ENCODE results near the gene NPAS3. TPM values are rescaled to one million over a fixed set of nuclear protein-coding genes. Genes with fewer than 3 reads are reported as not detected.

Gene NPAS3
- total RNA-seq, 1 donor from 2014 or later, result 6.1 TPM

DNA sequence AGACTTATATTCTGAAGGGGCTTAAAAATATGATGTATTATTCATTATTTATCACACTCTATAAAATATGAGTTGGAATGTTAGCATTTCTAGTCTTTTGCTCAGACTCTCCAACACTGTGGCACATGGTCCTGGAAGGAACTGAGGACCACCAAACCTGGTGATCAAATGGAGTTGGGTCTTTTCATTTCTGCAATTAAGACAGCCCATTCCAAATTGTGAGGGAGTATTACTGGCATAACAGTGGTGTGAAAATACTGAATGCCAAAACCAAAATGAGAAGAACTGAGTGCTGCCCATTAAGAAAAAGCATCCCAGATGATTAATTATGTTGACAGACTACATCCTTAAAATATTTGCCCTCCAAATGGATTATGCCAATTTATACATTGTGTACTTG lies 90.8 kb downstream of the NPAS3 start:
- H3K4me3 Mint-ChIP-seq (ENCODE audit: low read depth), result no peak overlapping the region
- no peaks in the 10 kb centered on the region for H3K27me3 Mint-ChIP-seq
- no peaks in the 10 kb centered on the region for H3K4me1 Mint-ChIP-seq (ENCODE audit: low read depth)
- H3K27ac Mint-ChIP-seq, result no peak overlapping the region
- no peak for DNase-seq (ENCODE audit: low spot score, unreplicated experiment)
- no peaks in the 10 kb centered on the region for H3K9me3 Mint-ChIP-seq (ENCODE audit: low read depth)
- no peaks in the 10 kb centered on the region for H3K36me3 Mint-ChIP-seq (ENCODE audit: insufficient read depth)
- TF ChIP-seq, protein P1, sequence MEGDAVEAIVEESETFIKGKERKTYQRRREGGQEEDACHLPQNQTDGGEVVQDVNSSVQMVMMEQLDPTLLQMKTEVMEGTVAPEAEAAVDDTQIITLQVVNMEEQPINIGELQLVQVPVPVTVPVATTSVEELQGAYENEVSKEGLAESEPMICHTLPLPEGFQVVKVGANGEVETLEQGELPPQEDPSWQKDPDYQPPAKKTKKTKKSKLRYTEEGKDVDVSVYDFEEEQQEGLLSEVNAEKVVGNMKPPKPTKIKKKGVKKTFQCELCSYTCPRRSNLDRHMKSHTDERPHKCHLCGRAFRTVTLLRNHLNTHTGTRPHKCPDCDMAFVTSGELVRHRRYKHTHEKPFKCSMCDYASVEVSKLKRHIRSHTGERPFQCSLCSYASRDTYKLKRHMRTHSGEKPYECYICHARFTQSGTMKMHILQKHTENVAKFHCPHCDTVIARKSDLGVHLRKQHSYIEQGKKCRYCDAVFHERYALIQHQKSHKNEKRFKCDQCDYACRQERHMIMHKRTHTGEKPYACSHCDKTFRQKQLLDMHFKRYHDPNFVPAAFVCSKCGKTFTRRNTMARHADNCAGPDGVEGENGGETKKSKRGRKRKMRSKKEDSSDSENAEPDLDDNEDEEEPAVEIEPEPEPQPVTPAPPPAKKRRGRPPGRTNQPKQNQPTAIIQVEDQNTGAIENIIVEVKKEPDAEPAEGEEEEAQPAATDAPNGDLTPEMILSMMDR (IDR thresholded peaks at IDR 0.05; ENCODE audit: unreplicated experiment), result no peak

DNA sequence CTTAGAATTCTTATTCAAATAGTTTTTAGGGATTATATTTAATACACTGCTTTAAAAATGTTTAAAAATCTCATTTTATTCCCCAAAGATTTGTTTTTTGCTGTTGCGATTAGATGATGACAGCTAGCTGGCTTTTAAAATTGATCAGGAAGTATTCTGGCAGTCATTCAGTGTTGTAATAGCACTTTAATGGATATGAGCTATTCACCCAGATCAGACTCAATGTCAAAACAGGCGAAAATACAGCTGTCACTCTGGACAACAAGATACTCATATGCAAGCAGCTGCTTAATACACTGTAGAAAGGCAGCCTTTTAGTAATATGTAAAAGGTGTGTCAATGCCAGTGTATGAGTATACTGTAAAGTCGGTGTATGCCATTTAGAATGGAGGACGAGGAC lies 91.7 kb downstream of the NPAS3 start:
- TF ChIP-seq, protein P1 (IDR thresholded peaks at IDR 0.05; ENCODE audit: unreplicated experiment), result no peak
- Mint-ChIP-seq H3K4me3 (ENCODE audit: low read depth) (no peak overlapping the region), H3K27ac (no peak overlapping the region), H3K27me3 (no peaks in the 10 kb centered on the region), H3K9me3 (ENCODE audit: low read depth) (no peaks in the 10 kb centered on the region), H3K4me1 (ENCODE audit: low read depth) (no peaks in the 10 kb centered on the region), H3K36me3 (ENCODE audit: insufficient read depth) (no peaks in the 10 kb centered on the region)
- DNase-seq (ENCODE audit: low spot score, unreplicated experiment), result no peak

DNA sequence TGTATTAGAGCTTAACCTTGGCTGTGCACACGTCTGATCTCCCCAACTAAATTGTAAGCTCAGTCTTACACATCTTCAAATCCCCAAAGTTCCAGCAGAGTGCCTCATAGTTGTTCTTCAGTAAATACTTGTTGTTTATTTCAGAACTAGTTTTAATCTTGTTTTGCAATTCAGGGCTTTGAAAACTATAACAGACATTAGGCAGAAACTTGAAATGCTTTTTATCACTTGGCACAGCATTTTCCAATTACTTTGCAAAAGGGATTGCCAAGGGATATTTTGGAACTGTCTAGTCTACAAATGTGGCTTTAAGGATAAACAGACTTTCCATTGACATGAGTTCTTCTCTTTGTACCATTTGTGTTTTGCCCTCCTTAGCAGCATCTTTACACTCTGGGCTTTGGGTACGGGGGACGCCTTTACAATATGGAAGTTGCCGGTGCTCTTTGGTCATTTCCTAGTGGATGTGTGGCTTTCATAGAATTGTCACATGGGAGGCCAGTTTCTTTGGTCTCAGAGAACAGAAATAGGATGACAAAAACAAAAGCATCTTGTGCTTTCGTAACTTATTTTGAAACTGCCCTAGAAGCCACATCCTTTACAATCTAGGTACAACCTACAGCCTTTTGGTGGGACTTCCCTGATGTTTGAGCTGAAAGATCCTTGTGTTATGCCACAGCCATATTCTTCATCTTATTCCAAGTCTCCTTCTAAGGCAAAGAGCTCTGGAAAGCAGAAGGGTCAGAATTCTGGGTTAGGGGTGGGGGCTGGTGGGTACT lies 96.9 kb downstream of the NPAS3 start:
- Mint-ChIP-seq H3K4me1 (ENCODE audit: low read depth) (peaks cover 16% of the 10 kb centered on the region), H3K27me3 (no peaks in the 10 kb centered on the region), H3K27ac (no peak overlapping the region), H3K9me3 (ENCODE audit: low read depth) (no peaks in the 10 kb centered on the region), H3K36me3 (ENCODE audit: insufficient read depth) (no peaks in the 10 kb centered on the region), H3K4me3 (ENCODE audit: low read depth) (no peak overlapping the region)
- no peak for DNase-seq (ENCODE audit: low spot score, unreplicated experiment)
- TF ChIP-seq, protein P1 (IDR thresholded peaks at IDR 0.05; ENCODE audit: unreplicated experiment), result no peak

DNA sequence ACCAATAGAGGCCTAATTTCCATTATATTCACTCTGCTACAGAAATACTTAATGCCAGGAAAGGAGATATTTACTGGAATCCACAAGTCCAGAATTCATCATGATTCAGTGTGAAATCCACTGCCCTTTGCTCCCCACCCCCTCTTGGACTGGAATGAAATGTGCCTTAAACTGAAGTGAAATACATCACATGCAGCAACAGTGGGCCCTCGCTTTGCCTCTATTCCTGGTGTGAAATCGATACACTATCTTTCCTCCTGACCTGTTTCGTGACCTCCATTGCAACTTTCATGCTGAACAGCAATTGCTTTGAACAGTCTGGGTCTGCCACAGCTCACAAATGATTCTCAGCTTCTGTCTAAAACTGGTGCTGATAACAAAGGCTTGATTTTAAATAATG lies 100.6 kb downstream of the NPAS3 start:
- DNase-seq (ENCODE audit: low spot score, unreplicated experiment), result peak; percentile 11
- H3K9me3 Mint-ChIP-seq (ENCODE audit: low read depth), result peaks cover 6% of the 10 kb centered on the region
- TF ChIP-seq, protein P1 (IDR thresholded peaks at IDR 0.05; ENCODE audit: unreplicated experiment), result no peak
- H3K27ac Mint-ChIP-seq, result peak overlapping the region; percentile 59
- H3K36me3 Mint-ChIP-seq (ENCODE audit: insufficient read depth), result peaks cover 4% of the 10 kb centered on the region
- no peak overlapping the region for H3K4me3 Mint-ChIP-seq (ENCODE audit: low read depth)
- H3K27me3 Mint-ChIP-seq, result no peaks in the 10 kb centered on the region
- H3K4me1 Mint-ChIP-seq (ENCODE audit: low read depth), result peaks cover 16% of the 10 kb centered on the region

GRCh38 chr14:33040372-33041140 lies 101.9 kb downstream of the NPAS3 start:
- Mint-ChIP-seq H3K4me1 (ENCODE audit: low read depth) (peaks cover 16% of the 10 kb centered on the region), H3K4me3 (ENCODE audit: low read depth) (no peak overlapping the region), H3K27me3 (no peaks in the 10 kb centered on the region), H3K36me3 (ENCODE audit: insufficient read depth) (peaks cover 5% of the 10 kb centered on the region), H3K27ac (no peak overlapping the region), H3K9me3 (ENCODE audit: low read depth) (peaks cover 17% of the 10 kb centered on the region)
- TF ChIP-seq, protein P1 (IDR thresholded peaks at IDR 0.05; ENCODE audit: unreplicated experiment), result no peak
- no peak for DNase-seq (ENCODE audit: low spot score, unreplicated experiment)

Measured in progenitor cell of endocrine pancreas (in vitro differentiated cells).